Transverse colon (tissue), 4 donors: Measurements from ENCODE around the gene EML1. TPM values are rescaled to one million over a fixed set of nuclear protein-coding genes. Genes with fewer than 3 reads are reported as not detected.

Experiments used
- DNase-seq: peaks from one replicate; pipeline ENCODE4 v3.0.0-alpha.2; 2019
- H3K27ac ChIP-seq, 4 donors: fragments of 200-600 bp; sonication (generic); 2 replicates each; pipeline ENCODE4 v1.5.1; 2016 to 2018; ENCODE audit warnings: inconsistent platforms in 4 of 4
- H3K27me3 ChIP-seq: fragments of 200-600 bp; sonication (generic); 2 replicates; pipeline ENCODE4 v1.5.1; 2017; ENCODE audit warnings: inconsistent platforms
- H3K36me3 ChIP-seq, 4 donors: fragments of 200-600 bp; sonication (generic); 2 replicates each; pipeline ENCODE4 v1.5.1; 2017 to 2019; ENCODE audit warnings: inconsistent platforms in 4 of 4
- H3K4me1 ChIP-seq, 4 donors: fragments of 200-600 bp; sonication (generic); 2 replicates each; pipeline ENCODE4 v1.5.1; 2017 to 2020; ENCODE audit warnings: inconsistent platforms in 4 of 4
- H3K4me3 ChIP-seq, 4 donors: fragments of 200-600 bp; sonication (generic); 1 replicate in 1 of 4; 2 replicates in 3 of 4; pipeline versions ENCODE4 v1.5.1 to v1.6.1; 2017 to 2019; ENCODE audit warnings: inconsistent platforms in 4 of 4
- H3K9me3 ChIP-seq, 2 donors: fragments of 200-600 bp; sonication (generic); 2 replicates each; pipeline ENCODE4 v1.5.1; 2017 to 2019; ENCODE audit warnings: inconsistent platforms in 2 of 2
- EP300 ChIP-seq: sonication (generic); formaldehyde crosslinking; IDR thresholded peaks from one replicate; pipeline ENCODE4 v1.6.1; 2017; ENCODE audit warnings: antibody characterized with exemption, low read depth
- POLR2A ChIP-seq: fragments of 450-650 bp; IDR thresholded peaks from one replicate; pipeline ENCODE4 v1.6.1; 2016; ENCODE audit warnings: antibody characterized with exemption, mild to moderate bottlenecking, moderate library complexity
- POLR2AphosphoS5 ChIP-seq, 3 donors: sonication (generic); formaldehyde crosslinking; IDR thresholded peaks; one replicate each; pipeline ENCODE4 v1.6.1; 2016; ENCODE audit warnings: antibody characterized with exemption in 3 of 3
- WGBS, 2 donors: methylation state at CpG; one replicate each; pipeline ENCODE4 v1.1.5; 2018; ENCODE audit warnings: low coverage in 1 of 2; 5-methylcytosine and 5-hydroxymethylcytosine counted together
- in situ Hi-C, 4 donors: fragments of 200-750 bp; cut with MboI; loops; one replicate each; pipeline versions ENCODE4 v1.15.0 to v1.15.1; 2017; ENCODE audit warnings: low sequenced_read_pairs in 3 of 4, low pct_ligation_motif_present in 1 of 4, low pct_unique_long_range_greater_than_20kb in 1 of 4
- intact Hi-C: fragments of 100-400 bp; cut with DNase I; formaldehyde crosslinking; loops from one replicate; pipeline ENCODE4 v1.15.1; 2023; ENCODE audit warnings: low total_unique reads
- total RNA-seq, 4 donors: library from RNA; depleted of rRNA; stranded (reverse); fragments of >200 nt; gene quantifications; one replicate each; pipeline ENCODE4 v1.1.0, GENCODE V29; 2016
- TF ChIP-seq, protein P1 (sequence below), 5 experiments: fragments of 200-600 bp in 3 of 5; fragments of 450-650 bp in 2 of 5; sonication (generic) in 3 of 5; IDR thresholded peaks; 1 replicate in 2 of 5; 2 replicates in 3 of 5; pipeline ENCODE4 v1.5.1; 2016 to 2017; ENCODE audit warnings: antibody characterized with exemption in 5 of 5, inconsistent platforms in 3 of 5, mild to moderate bottlenecking in 2 of 5, moderate library complexity in 1 of 5

The EML1 gene
- total RNA-seq, 4 donors from 2014 or later = 16.8 to 59.5 (median 21.9) TPM

DNA sequence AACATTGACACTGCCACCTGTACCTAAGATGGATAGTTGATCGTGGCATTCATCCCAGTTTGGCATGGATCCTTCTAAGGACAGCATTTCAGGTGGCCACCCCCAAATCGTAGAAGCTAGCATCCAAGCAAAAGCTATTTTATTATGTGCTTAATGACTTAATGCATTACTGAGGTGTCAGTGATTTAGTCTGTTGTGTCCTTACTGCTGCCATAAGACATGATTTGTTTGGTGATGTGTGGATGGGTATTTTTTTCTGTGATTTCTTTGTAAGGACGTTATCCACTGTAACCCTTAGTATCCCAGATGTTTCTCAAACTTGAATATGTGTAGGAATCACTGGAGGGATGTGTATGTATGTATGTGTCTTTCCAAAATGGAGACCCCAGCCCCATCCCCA is 190.8 kb downstream of the EML1 start:
- 23 to 32% methylated on average over 2 to 3 of the region's 3 CpGs for whole genome bisulfite sequencing, 2 donors
- no peak for DNase-seq
- TF ChIP-seq, protein P1, sequence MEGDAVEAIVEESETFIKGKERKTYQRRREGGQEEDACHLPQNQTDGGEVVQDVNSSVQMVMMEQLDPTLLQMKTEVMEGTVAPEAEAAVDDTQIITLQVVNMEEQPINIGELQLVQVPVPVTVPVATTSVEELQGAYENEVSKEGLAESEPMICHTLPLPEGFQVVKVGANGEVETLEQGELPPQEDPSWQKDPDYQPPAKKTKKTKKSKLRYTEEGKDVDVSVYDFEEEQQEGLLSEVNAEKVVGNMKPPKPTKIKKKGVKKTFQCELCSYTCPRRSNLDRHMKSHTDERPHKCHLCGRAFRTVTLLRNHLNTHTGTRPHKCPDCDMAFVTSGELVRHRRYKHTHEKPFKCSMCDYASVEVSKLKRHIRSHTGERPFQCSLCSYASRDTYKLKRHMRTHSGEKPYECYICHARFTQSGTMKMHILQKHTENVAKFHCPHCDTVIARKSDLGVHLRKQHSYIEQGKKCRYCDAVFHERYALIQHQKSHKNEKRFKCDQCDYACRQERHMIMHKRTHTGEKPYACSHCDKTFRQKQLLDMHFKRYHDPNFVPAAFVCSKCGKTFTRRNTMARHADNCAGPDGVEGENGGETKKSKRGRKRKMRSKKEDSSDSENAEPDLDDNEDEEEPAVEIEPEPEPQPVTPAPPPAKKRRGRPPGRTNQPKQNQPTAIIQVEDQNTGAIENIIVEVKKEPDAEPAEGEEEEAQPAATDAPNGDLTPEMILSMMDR (IDR thresholded peaks at IDR 0.05) = no peak
- TF ChIP-seq POLR2A = no peak
- intact Hi-C loops = loop anchor here (5.0 kb wide), 1 partner anchor 208 kb away; no protein-coding TSS in a partner anchor
- Histone ChIP-seq H3K4me1 (peaks cover 3 to 37% (median 10%) of the 10 kb centered on the region in 4 donors), H3K27ac (no peak overlapping the region), H3K4me3 (no peak overlapping the region), H3K9me3 (no peaks in the 10 kb centered on the region), H3K27me3 (peaks cover 18% of the 10 kb centered on the region), H3K36me3 (no peaks in the 10 kb centered on the region)
- in situ Hi-C loops = loop anchor here (5.0 to 25.0 kb wide), 5 partner anchors 121 to 203 kb away; no protein-coding TSS in a partner anchor

DNA sequence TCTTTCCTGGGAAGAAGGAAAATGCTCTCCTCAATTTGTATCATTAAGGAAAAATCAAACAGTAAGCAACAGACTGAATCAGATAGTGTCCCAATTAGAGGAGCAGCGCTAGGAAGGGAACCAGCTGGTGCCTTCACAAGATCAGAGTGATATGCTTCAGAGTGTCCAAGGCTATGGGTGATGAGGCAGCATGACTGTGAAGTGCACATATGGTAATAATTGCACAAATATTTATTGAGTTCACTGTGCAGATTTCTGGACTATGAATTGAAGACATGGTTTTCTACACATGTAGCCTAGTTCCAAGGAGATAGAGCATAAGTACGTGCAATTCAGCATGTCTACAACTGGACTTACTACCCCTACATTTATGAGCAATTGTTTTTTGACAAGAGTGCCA is 193.2 kb downstream of the EML1 start:
- TF ChIP-seq, protein P1 (IDR thresholded peaks at IDR 0.05) = no peak
- no peak for TF ChIP-seq POLR2A
- TF ChIP-seq EP300 = no peak
- TF ChIP-seq POLR2AphosphoS5 (IDR thresholded peaks at IDR 0.05) = no peak
- H3K27ac ChIP-seq = no peak overlapping the region
- intact Hi-C loops (loop anchor here (5.0 kb wide), 1 partner anchor 121 kb away; no protein-coding TSS in a partner anchor), in situ Hi-C loops (loop anchor here (10.0 to 25.0 kb wide), 4 partner anchors 118 to 201 kb away; no protein-coding TSS in a partner anchor)
- H3K4me1 ChIP-seq = peaks cover 3 to 26% (median 10%) of the 10 kb centered on the region in 4 donors
- peaks cover 7% of the 10 kb centered on the region for H3K27me3 ChIP-seq
- no peaks in the 10 kb centered on the region for H3K36me3 ChIP-seq
- DNase-seq = no peak
- 93 to 100% methylated on average over 2 of the region's 2 CpGs for WGBS, 2 donors
- no peaks in the 10 kb centered on the region for H3K9me3 ChIP-seq
- no peak overlapping the region for H3K4me3 ChIP-seq

DNA sequence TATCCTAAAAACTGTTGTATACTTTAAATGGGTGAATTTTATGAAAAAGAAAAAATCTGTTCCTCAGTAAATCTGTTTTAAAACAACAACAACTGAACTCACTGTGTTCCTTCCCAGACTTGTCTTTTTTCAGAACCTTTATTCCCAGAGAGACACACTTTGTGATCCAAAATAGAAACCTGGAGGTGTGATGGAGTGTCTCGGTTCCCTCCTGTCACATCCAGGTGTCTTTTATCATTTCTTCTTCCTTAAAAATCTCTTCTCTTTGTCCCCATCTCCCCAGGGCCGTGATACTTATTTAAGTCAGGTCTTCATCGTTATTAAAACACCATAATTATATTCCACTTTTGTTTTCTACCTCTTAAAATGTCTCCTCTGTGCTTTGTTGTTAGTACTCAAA is 195.8 kb downstream of the EML1 start:
- Histone ChIP-seq H3K4me3 (no peak overlapping the region), H3K36me3 (no peaks in the 10 kb centered on the region), H3K27me3 (no peaks in the 10 kb centered on the region), H3K27ac (no peak overlapping the region), H3K4me1 (peaks cover 0 to 3% (median under 1%) of the 10 kb centered on the region in 4 donors), H3K9me3 (no peaks in the 10 kb centered on the region)
- 74 to 90% methylated on average over 3 of the region's 3 CpGs for WGBS, 2 donors
- no peak for DNase-seq
- TF ChIP-seq EP300 = no peak
- TF ChIP-seq POLR2A = no peak
- TF ChIP-seq, protein P1 (IDR thresholded peaks at IDR 0.05) = no peak
- no peak for TF ChIP-seq POLR2AphosphoS5 (IDR thresholded peaks at IDR 0.05)
- in situ Hi-C loops = loop anchor here (10.0 to 25.0 kb wide), 4 partner anchors 116 to 198 kb away; no protein-coding TSS in a partner anchor
- intact Hi-C loops = loop anchor here (5.0 kb wide), 1 partner anchor 118 kb away; no protein-coding TSS in a partner anchor

DNA sequence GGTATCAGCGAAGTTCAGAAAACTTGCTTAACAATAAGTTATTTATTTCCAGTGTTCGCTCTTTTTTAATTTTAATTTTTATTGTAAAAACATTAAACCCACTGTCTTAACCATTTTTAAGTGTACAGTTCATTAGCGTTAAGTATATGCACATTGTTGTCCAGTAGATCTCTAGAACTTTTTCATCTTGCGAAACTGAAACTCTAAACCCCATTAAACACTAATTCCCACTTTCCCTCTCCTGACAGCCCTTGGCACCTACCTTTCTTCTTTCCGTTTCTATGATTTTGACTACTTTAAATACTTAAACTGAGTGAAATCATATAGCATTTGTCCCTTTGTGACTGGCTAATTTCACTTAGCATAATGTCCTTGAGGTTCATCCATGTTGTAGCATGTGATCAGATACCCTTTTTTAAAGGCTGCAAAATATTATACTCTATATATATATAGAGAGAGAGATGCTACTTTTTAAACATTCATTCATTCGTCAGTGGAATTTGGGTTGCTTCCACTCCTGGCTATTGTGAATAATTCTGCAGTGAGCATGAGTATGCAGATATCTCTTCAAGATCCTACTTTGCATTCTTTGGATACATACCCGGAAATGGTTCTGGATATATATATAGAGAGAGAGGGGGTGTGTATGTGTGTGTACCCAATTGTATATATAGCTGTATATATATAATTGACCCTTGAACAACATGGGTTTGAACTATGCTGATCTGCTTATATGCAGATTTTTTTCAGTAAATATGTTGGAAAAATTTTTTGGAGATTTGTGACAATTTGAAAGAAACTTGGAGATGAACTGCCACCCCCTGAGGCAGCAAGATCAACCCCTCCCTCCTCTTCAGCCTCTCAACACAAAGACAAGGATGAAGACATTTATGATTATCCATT is 197.3 kb downstream of the EML1 start:
- no peak overlapping the region for H3K27ac ChIP-seq
- intact Hi-C loops (no loop called here), in situ Hi-C loops (loop anchor here in 2 of 4 donors (25.0 kb wide), 2 partner anchors 122 to 197 kb away; no protein-coding TSS in a partner anchor)
- H3K9me3 ChIP-seq = no peaks in the 10 kb centered on the region
- DNase-seq = no peak
- peaks cover 9% of the 10 kb centered on the region for H3K27me3 ChIP-seq
- no peaks in the 10 kb centered on the region for H3K4me1 ChIP-seq
- TF ChIP-seq POLR2A (no peak), EP300 (no peak), POLR2AphosphoS5 (IDR thresholded peaks at IDR 0.05) (no peak)
- TF ChIP-seq, protein P1 (IDR thresholded peaks at IDR 0.05) = no peak
- WGBS, 2 donors = 76 to 82% methylated on average over 6 to 7 of the region's 7 CpGs
- no peaks in the 10 kb centered on the region for H3K36me3 ChIP-seq
- H3K4me3 ChIP-seq = no peak overlapping the region
